Fibroblast of lung (primary cell): ENCODE data around the gene OAT. TPM values are rescaled to one million over a fixed set of nuclear protein-coding genes. Genes with fewer than 3 reads are reported as not detected.

Experiments used
- DNase-seq, 2 donors: peaks; one replicate each; pipeline versions ENCODE4 v3.0.0 to v3.0.0-alpha.2; 2010; ENCODE audit warnings: low read depth in 2 of 2
- H2AFZ ChIP-seq: 2 replicates; pipeline ENCODE4 v1.5.1; 2012; ENCODE audit warnings: low read length, control low read depth, inconsistent platforms
- H3K27ac ChIP-seq: 2 replicates; pipeline ENCODE4 v1.5.1; 2011; ENCODE audit warnings: low read length, control low read depth; ENCODE audit not compliant: insufficient read depth
- H3K27me3 ChIP-seq: 2 replicates; pipeline ENCODE4 v1.5.1; 2011; ENCODE audit warnings: mild to moderate bottlenecking, low read length; ENCODE audit not compliant: control insufficient read depth, insufficient read depth
- H3K36me3 ChIP-seq: 2 replicates; pipeline ENCODE4 v1.5.1; 2011; ENCODE audit warnings: low read length; ENCODE audit not compliant: control insufficient read depth, insufficient read depth
- H3K4me1 ChIP-seq: 2 replicates; pipeline ENCODE4 v1.5.1; 2011; ENCODE audit warnings: low read length; ENCODE audit not compliant: control insufficient read depth, insufficient read depth; ENCODE audit errors: extremely low read depth
- H3K4me2 ChIP-seq: 2 replicates; pipeline ENCODE4 v1.5.1; 2011; ENCODE audit warnings: low read length, control low read depth; ENCODE audit not compliant: insufficient read depth; ENCODE audit errors: extremely low read depth
- H3K4me3 ChIP-seq, 4 experiments: fragments of 200-600 bp in 1 of 4; sonication (generic) in 1 of 4; replicated peaks in 1 of 4; 2 replicates each; pipeline ENCODE4 v1.5.1; 2011 to 2016; ENCODE audit warnings: low read length in 4 of 4, low read depth in 3 of 4, mild to moderate bottlenecking in 3 of 4, control low read depth in 2 of 4, inconsistent platforms in 1 of 4, mixed read lengths in 1 of 4; ENCODE audit not compliant: insufficient read depth in 1 of 4; ENCODE audit errors: control extremely low read depth in 1 of 4
- H3K79me2 ChIP-seq: 2 replicates; pipeline ENCODE4 v1.5.1; 2012; ENCODE audit warnings: mild to moderate bottlenecking, low read length, inconsistent platforms; ENCODE audit not compliant: control insufficient read depth, insufficient read depth
- H3K9ac ChIP-seq: 2 replicates; pipeline ENCODE4 v1.5.1; 2011; ENCODE audit warnings: mild to moderate bottlenecking, low read length, control low read depth; ENCODE audit not compliant: insufficient read depth
- H3K9me3 ChIP-seq: 2 replicates; pipeline ENCODE4 v1.5.1; 2012; ENCODE audit warnings: low read depth, low read length; ENCODE audit not compliant: control insufficient read depth, insufficient read depth
- H4K20me1 ChIP-seq: 2 replicates; pipeline ENCODE4 v1.5.1; 2011; ENCODE audit warnings: low read length; ENCODE audit not compliant: control insufficient read depth, insufficient read depth; ENCODE audit errors: extremely low read depth
- EZH2 ChIP-seq: IDR thresholded peaks from 2 replicates; pipeline ENCODE4 v1.5.1; 2012; ENCODE audit warnings: low read length, control low read depth, mild to moderate bottlenecking; ENCODE audit errors: missing control alignments
- polyA minus RNA-seq: library from RNA; depleted of rRNA, polyadenylated mRNA; stranded (reverse); fragments of >200 nt; gene quantifications from 2 replicates; pipeline ENCODE4 v1.2.3, GENCODE V29; 2011; ENCODE audit warnings: low replicate concordance
- polyA plus RNA-seq, 2 donors: library from polyadenylated mRNA; depleted of rRNA in 1 of 2; stranded (reverse) in 1 of 2; unstranded in 1 of 2; fragments of >200 nt; gene quantifications; 2 replicates each; pipeline ENCODE4 v1.2.1, GENCODE V29; 2011 to 2012; ENCODE audit warnings: missing spikeins in 1 of 2
- total RNA-seq: library from RNA; depleted of rRNA; stranded (reverse); fragments of >200 nt; gene quantifications from 2 replicates; pipeline ENCODE4 v1.2.1, GENCODE V29; 2014
- TF ChIP-seq, protein P1 (sequence below), 2 donors: IDR thresholded peaks in 1 of 2; conservative IDR thresholded peaks in 1 of 2; 1 replicate in 1 of 2; 2 replicates in 1 of 2; pipeline ENCODE4 v1.5.1; 2011 to 2012; ENCODE audit warnings: low read length in 2 of 2, control low read depth in 1 of 2, inconsistent platforms in 1 of 2, low read depth in 1 of 2, mild to moderate bottlenecking in 1 of 2

The OAT gene
- 125 and 147 TPM in 2 replicates for total RNA-seq
- polyA plus RNA-seq, result 195 and 227 TPM in 2 replicates
- polyA plus RNA-seq (2012), result 128 and 142 TPM in 2 replicates
- polyA minus RNA-seq, result 48.7 and 51.9 TPM in 2 replicates

DNA sequence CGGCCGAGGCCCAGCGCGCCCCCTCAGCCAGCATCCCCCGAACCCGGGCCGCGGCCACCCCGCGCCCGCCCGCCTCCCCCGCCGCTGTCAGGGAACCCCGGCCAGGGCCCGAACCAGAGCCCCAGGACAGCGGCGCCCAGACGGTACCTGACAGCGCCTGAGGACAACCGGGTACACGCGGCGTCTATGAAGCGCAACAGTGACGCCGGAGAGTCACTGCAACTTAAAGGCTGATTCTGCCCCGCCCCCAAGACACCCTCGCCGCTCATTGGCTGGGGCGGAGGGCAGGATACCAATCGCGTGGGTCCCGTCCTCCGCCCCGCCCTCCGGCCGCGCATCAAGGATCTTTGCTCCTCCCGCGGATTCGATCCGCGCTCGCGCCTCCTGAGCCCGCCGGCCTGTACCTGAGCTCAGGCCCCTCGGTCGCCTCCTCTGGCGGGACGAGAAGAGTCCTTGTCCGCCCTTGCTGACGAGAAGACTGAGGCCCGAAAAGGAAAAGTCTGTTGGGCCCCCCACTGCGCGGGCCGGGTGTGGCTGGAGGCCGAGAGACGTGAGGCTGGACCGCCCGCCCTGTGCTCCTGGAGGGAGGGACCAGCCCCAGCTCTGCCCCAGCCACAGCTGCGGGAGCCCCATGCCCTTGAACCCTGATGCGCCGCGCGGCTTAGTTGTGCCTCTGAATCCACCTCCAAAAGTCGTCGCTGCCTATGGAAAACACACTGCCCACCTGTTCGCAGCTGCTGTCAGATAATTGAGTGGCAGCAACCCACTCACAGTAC, at the start of gene OAT:
Gene OAT (minus strand): TSS at position 198 of the 776 bp plus-strand sequence. CDS start 6,752 bp downstream, outside the sequence.
- Histone ChIP-seq H3K36me3 (no peaks in the 10 kb centered on the region), H3K27ac (peak within 1 kb of the TSS; percentile 84), H4K20me1 (no peaks in the 10 kb centered on the region), H3K4me1 (no peaks in the 10 kb centered on the region), H3K79me2 (peaks cover 27% of the 10 kb centered on the region), H3K4me2 (peak within 1 kb of the TSS; percentile 94), H3K4me3 (peak within 1 kb of the TSS; percentile 76 to 87 (median 82)), H2AFZ (peak within 1 kb of the TSS; percentile 29), H3K27me3 (peaks cover 8% of the 10 kb centered on the region), H3K9me3 (no peaks in the 10 kb centered on the region), H3K9ac (peak within 1 kb of the TSS; percentile 81)
- TF ChIP-seq, protein P1, sequence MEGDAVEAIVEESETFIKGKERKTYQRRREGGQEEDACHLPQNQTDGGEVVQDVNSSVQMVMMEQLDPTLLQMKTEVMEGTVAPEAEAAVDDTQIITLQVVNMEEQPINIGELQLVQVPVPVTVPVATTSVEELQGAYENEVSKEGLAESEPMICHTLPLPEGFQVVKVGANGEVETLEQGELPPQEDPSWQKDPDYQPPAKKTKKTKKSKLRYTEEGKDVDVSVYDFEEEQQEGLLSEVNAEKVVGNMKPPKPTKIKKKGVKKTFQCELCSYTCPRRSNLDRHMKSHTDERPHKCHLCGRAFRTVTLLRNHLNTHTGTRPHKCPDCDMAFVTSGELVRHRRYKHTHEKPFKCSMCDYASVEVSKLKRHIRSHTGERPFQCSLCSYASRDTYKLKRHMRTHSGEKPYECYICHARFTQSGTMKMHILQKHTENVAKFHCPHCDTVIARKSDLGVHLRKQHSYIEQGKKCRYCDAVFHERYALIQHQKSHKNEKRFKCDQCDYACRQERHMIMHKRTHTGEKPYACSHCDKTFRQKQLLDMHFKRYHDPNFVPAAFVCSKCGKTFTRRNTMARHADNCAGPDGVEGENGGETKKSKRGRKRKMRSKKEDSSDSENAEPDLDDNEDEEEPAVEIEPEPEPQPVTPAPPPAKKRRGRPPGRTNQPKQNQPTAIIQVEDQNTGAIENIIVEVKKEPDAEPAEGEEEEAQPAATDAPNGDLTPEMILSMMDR (conservative IDR thresholded peaks at IDR 0.05 in 1 of 2, IDR thresholded peaks at IDR 0.05 in 1 of 2; ENCODE audit: low read depth in 1 of 2, low read length in 2 of 2), result no peak
- no peak for TF ChIP-seq EZH2
- peak; percentile 93 for DNase-seq

DNA sequence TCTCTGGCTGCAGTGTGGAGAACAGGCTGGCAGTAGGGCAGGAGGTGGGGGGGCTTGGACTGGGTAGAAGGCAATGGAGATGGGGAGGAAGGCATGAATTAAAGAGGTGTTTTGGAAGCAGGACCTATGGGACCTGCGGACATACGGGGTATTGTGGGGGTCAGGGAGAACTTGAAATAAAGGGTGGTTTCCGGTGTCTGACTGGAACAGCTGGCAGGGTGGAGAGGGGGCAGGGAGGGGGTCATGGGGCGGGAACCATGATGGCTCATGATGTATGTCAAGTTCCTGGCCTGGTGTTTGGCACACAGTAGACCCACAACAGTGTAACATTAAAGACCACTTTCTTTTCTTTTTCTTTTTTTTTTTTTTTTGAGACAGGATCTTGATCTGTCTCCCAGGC, 48.4 kb upstream of the OAT start:
- H3K27ac ChIP-seq, result no peak overlapping the region
- TF ChIP-seq EZH2, result no peak
- TF ChIP-seq, protein P1 (conservative IDR thresholded peaks at IDR 0.05 in 1 of 2, IDR thresholded peaks at IDR 0.05 in 1 of 2; ENCODE audit: low read depth in 1 of 2, low read length in 2 of 2), result no peak

GRCh38 chr10:124465777-124466488, 47.2 kb upstream of the OAT start:
- TF ChIP-seq, protein P1 (conservative IDR thresholded peaks at IDR 0.05 in 1 of 2, IDR thresholded peaks at IDR 0.05 in 1 of 2; ENCODE audit: low read depth in 1 of 2, low read length in 2 of 2), result no peak
- no peak for TF ChIP-seq EZH2
- H3K27ac ChIP-seq, result no peak overlapping the region

More for the DNA sequence above, 48.4 kb upstream of the OAT start:
- no peaks in the 10 kb centered on the region for H3K79me2 ChIP-seq
- DNase-seq, result no peak
- H3K4me1 ChIP-seq, result no peaks in the 10 kb centered on the region
- no peaks in the 10 kb centered on the region for H3K9me3 ChIP-seq
- H3K4me2 ChIP-seq, result no peak overlapping the region
- H2AFZ ChIP-seq, result no peak overlapping the region
- no peaks in the 10 kb centered on the region for H3K27me3 ChIP-seq
- H3K9ac ChIP-seq, result no peak overlapping the region
- H3K4me3 ChIP-seq, result no peak overlapping the region
- H3K36me3 ChIP-seq, result no peaks in the 10 kb centered on the region
- no peaks in the 10 kb centered on the region for H4K20me1 ChIP-seq

More at GRCh38 chr10:124465777-124466488, 47.2 kb upstream of the OAT start:
- no peak for DNase-seq
- Histone ChIP-seq H3K9ac (no peak overlapping the region), H3K4me3 (no peak overlapping the region), H3K4me1 (no peaks in the 10 kb centered on the region), H3K4me2 (no peak overlapping the region), H3K9me3 (no peaks in the 10 kb centered on the region), H3K27me3 (no peaks in the 10 kb centered on the region), H3K36me3 (no peaks in the 10 kb centered on the region), H3K79me2 (no peaks in the 10 kb centered on the region), H4K20me1 (no peaks in the 10 kb centered on the region), H2AFZ (no peak overlapping the region)
